LNCAP (cell line): ENCODE measurements around the gene SOBP.

Experiments used
- TF ChIP-seq, protein P1 (sequence below): fragments of 450-650 bp; IDR thresholded peaks from 2 replicates; pipeline ENCODE4 v1.5.1; 2017; ENCODE audit warnings: mild to moderate bottlenecking

The SOBP gene

DNA sequence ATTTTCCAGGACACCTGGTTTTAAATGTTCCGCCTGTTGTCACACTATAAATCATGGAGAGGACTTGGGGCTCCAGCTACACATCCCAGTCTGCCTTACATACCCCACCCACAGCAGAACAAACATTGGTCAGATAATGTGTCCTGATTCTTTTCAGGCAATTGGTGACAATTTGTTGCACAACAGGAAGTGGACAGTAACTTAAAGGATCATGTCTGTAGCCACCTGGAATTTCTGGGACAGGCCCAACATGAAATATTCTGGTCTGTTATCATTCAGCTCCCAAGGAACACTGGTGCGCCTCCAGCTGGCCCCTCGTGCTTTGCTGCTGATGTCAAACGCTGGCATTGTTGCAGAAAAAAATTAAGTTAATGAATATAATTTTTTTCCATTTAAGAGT lies 117.2 kb downstream of the SOBP start:
- TF ChIP-seq, protein P1, sequence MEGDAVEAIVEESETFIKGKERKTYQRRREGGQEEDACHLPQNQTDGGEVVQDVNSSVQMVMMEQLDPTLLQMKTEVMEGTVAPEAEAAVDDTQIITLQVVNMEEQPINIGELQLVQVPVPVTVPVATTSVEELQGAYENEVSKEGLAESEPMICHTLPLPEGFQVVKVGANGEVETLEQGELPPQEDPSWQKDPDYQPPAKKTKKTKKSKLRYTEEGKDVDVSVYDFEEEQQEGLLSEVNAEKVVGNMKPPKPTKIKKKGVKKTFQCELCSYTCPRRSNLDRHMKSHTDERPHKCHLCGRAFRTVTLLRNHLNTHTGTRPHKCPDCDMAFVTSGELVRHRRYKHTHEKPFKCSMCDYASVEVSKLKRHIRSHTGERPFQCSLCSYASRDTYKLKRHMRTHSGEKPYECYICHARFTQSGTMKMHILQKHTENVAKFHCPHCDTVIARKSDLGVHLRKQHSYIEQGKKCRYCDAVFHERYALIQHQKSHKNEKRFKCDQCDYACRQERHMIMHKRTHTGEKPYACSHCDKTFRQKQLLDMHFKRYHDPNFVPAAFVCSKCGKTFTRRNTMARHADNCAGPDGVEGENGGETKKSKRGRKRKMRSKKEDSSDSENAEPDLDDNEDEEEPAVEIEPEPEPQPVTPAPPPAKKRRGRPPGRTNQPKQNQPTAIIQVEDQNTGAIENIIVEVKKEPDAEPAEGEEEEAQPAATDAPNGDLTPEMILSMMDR, result no peak

DNA sequence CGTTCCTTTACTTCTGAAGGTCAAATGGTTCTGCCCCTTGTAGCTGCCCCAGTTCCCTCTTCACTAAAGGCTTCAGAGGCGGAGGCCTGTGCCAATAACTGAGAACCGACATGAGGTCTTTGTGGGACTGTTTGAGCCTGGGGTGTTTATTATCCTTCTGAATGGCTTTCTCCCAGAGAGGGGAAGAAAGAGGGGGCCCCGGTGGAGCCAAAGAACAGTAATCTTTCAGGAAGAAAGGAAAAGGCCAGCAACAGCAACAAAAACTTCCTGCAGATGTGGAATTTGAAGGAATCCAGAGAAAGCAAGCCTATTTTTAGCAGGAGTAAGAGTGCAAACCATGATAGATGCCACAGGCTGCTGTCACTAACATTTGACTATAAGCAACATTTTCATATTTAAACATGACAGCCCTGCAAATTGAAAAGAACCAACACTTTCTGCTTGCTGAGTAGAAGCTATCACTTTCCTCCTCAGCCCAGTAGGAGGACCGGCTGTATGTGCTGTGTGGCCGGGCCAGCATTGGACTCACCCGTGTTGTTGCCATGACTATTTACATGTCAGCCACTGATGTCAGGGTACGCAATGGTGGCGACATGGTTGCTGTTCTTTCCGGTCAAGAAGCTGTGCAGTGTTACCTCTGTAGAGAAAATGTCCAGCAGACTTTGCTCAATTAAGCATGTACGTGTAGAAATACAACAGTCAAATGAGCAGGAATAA lies 121.3 kb downstream of the SOBP start:
- TF ChIP-seq, protein P1, result no peak

DNA sequence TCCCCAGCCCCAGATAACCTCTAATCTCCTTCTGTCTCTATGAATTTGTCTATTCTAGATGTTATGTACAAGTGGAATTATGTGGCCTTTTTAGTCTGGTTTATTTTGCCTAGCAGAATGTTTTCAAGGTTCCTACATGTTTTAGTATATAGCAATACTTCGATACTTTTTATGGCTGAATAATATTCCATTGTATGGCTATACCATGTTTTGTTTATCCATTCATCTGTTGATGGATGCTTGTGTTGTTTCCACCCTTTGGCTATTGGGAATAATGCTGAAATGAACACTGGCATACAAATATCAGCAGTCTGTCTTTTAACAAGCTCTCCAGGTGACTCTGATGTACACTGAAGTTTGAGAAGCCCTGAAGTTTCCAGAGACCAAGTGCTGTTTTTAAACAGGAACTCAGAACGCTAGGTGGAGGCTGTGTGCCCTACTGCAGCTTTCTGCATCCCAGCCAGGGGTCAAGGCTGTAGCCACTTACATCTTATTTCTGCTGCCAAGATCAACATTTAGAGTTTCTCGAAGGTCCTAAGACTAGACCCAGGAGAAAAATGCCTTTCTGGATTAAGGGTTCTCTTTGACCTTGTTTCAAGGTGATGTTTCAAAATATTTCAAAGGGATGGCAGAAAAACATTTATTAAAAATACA lies 123.0 kb downstream of the SOBP start:
- TF ChIP-seq, protein P1, result no peak

DNA sequence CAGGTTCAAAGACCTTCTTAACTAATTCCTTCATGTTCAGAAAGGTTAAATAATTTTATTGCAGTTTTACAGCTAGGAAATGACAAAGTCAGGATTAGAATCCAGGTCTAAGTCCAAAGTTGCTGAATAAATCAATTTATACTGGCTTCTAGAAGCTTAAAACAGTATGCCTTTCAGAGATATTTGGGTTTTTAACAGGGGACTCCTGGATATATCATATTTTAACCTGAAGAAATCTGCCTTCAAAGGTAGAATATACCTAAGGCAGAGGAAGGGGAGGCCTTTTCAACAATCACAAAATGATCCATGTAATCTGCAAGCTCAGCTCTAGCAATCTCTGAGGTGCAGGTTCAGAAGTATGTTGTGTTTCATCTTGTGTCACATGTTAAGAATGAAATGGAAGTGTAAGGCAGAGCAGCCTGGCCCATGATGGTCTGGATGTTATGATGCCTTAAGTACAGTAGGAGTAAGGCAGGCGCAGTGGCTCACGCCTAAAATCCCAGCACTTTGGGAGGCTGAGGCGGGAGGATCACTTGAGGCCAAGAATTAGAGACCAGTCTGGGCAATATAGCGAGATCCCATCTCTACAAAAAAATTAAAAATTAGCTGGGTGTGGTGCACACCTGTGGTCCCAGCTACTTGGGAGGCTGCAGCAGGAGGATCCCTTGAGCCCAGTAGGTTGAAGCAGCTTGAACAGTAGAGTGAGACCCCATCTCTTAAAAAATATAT lies 123.9 kb downstream of the SOBP start:
- TF ChIP-seq, protein P1, result no peak

DNA sequence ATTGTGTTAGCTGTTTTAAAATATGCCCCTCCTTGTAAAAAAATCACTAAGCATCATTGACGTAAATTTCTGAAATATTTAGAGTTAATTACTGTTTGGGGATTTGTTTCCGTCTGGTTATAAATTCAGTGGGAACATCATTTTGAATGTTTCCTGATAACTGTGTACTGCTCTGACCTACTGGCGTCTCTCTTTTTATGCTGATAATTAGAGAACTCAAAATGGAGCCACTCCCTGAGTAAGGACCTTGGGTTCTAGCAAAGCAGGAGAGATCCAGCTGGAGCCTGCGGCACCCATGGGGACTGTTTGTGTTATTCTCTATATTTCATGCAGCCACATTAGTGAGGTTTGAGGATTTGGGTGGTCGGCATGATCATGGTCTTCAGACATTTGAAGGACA lies 124.9 kb downstream of the SOBP start:
- TF ChIP-seq, protein P1, result no peak

DNA sequence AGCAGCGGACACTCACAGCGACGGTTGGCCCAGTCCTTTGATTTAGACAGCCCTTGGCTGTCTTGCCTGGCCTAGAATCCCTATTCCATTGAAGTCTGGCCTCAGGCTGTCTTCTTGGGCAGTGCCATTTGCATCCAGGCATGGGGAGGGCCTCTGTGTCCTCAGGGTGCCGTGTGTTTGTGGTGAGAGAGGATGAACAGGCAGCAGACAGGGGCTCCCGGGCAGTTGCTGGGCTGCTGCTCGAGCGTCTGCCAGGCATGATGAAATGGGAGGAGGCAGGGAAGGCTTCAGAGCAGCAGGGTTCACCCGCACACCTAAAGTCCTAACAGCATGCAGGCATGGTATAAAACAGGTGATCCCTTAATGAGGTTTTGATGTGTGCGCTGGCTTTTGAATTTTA lies 126.9 kb downstream of the SOBP start:
- TF ChIP-seq, protein P1, result no peak

DNA sequence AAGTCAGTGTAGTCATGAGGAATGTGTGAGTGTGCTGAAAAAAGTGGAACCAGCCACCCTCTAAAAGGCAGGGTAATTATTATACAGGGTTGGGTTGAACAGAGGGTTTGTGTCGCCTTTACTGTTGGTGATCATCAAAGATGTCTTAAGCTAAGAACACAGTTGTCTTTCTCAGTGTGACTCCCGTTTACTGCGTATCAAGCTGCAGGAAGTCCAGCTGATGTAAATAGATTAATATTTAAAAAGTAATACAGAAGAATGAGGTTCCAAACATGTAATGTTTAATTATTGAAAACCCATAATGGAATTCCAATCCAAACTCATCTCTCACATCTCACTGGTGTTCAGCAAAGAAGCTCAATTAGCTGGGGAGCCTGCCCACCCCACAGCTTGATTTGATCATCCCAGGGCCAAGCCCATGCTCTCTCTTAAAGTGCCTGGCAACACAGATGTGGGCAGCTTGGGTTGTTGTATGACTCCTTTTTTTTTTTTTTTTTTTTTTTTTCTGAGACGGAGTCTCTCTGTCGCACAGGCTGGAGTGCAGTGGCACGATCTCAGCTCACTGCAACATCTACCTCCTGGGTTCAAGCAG lies 127.5 kb downstream of the SOBP start:
- TF ChIP-seq, protein P1, result no peak
